ENCODE data around the gene CRIP1.
A peak's percentile ranks its signal among the peaks of the same experiment; 100 is the strongest.

Gene CRIP1

DNA sequence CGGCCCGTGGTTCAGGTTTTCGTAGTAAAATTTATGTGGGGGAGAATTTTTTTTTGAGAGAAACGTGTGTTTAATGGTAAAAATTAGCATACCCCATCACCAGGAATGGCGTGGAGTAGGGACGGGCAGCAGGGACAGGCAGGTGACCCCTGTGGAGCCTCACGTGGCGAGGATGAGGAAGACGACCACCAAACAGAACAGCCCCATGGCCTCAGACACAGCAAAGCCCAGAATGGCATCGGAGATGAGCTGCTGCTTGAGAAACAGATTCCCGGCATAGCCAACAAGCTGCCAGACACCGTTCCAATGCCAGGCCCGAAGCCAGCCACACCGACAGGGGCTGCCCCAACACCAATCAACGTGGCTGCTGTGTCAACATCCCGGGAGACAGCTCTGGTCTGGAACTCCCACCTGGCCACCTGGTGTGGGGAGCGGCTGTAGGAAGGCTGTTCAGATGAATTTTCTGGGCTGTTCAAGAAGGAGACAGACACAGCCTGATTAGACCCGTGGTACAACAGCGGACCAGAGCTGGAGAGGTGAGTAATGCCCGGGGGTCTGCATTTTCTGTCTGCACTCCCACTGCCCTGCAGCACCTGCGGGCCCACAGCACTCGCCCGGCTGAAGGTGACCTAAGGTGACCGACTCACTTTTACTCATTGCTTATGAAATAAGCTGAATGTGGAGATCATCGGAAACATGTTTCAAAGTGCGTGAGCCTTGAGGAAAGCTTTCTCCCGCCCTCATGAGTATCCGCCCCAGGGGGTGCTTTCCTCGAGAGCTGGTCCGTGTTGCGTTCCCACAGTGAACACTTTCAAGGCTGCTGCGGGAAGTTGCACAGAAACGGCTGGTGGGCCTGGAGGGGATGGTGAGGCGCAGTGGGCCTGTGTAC lies 50.2 kb downstream of the CRIP1 start:
- DNase-seq, result no peak

GRCh38 chr14:105537580-105538474 lies 51.1 kb downstream of the CRIP1 start:
- peak; percentile 65 for DNase-seq
